Activated CD4-positive, alpha-beta T cell treated with anti-CD3 and anti-CD28 coated beads for 36 hours (primary cell): ENCODE measurements around the gene SIL1. TPM values are rescaled to one million over a fixed set of nuclear protein-coding genes. Genes with fewer than 3 reads are reported as not detected.
"Not testable (repeated sequence)": the region's sequence is repeated elsewhere in the genome, so short reads cannot be mapped to it uniquely, and the experiment has no call there.

Source experiments
- ATAC-seq: fragments of 200-7000 bp; cut with Tn5 transposase; one replicate; pipeline ENCODE4 v1.10.0; 2021; ENCODE audit warnings: mild to moderate bottlenecking, moderate library complexity
- CTCF ChIA-PET: fragments of 350-600 bp; sonication (Branson Sonifier 250); formaldehyde crosslinking; loops from one replicate; lab custom pipeline; 2021; ENCODE audit warnings: antibody characterized with exemption; lab: Charles Lee
- POLR2A ChIA-PET: fragments of 350-600 bp; sonication (Branson Sonifier 250); formaldehyde crosslinking; loops from one replicate; lab custom pipeline; 2021; ENCODE audit warnings: antibody characterized with exemption, inconsistent platforms; lab: Charles Lee
- DNase-seq: peaks from one replicate; pipeline ENCODE4 v3.0.0-alpha.2; 2020
- H3K27ac Mint-ChIP-seq: one replicate; pipeline ENCODE4 v1.8.0; 2021; ENCODE audit warnings: mixed read lengths
- H3K27me3 Mint-ChIP-seq: one replicate; pipeline ENCODE4 v1.8.0; 2021; ENCODE audit warnings: mixed read lengths
- H3K36me3 Mint-ChIP-seq: one replicate; pipeline ENCODE4 v1.8.0; 2021; ENCODE audit warnings: low read depth, mixed read lengths
- H3K4me1 Mint-ChIP-seq: one replicate; pipeline ENCODE4 v1.8.0; 2021; ENCODE audit warnings: mixed read lengths
- H3K4me3 Mint-ChIP-seq: one replicate; pipeline ENCODE4 v1.8.0; 2021; ENCODE audit warnings: mild to moderate bottlenecking, moderate library complexity, mixed read lengths
- H3K9me3 Mint-ChIP-seq: one replicate; pipeline ENCODE4 v1.8.0; 2021; ENCODE audit warnings: low read depth, mixed read lengths
- intact Hi-C, 2 experiments: fragments of 100-400 bp; cut with DNase I in 1 of 2; cut with micrococcal nuclease in 1 of 2; formaldehyde crosslinking; loops; one replicate each; pipeline versions ENCODE4 v1.14.2 to v1.15.1; 2022 to 2024; cut with DNase I, micrococcal nuclease
- total RNA-seq, 2 experiments: library from RNA; stranded (reverse); gene quantifications; one replicate each; pipeline ENCODE4 v1.2.3, GENCODE V29; 2021

Gene SIL1
- total RNA-seq, 2 experiments from 2014 or later: 11.2 to 14.4 TPM

- Mint-ChIP-seq H3K27me3 (no peaks in the 10 kb centered on the region), H3K27ac (no peak overlapping the region), H3K36me3 (no peaks in the 10 kb centered on the region), H3K9me3 (no peaks in the 10 kb centered on the region), H3K4me1 (peaks cover 6% of the 10 kb centered on the region), H3K4me3 (no peak overlapping the region)
- no peak for DNase-seq
- CTCF ChIA-PET: interaction anchor here (0.7 kb wide), 1 partner anchor 173 kb away, joined by 4 read pairs; no protein-coding TSS in a partner anchor
- ATAC-seq: no peak
- POLR2A ChIA-PET: interaction anchor here (0.6 kb wide), 1 partner anchor 208 kb away, joined by 4 read pairs; no protein-coding TSS in a partner anchor
- intact Hi-C loops: no loop called here
Observed at GRCh38 chr5:139078345-139078744, 119.8 kb downstream of the SIL1 start.

GRCh38 chr5:139077899-139078298 lies 120.3 kb downstream of the SIL1 start:
- no peak for ATAC-seq
- no peaks in the 10 kb centered on the region for H3K27me3 Mint-ChIP-seq
- H3K9me3 Mint-ChIP-seq: no peaks in the 10 kb centered on the region
- no peaks in the 10 kb centered on the region for H3K36me3 Mint-ChIP-seq
- ChIA-PET CTCF (interaction anchor here (0.7 kb wide), 1 partner anchor 174 kb away, joined by 4 read pairs; no protein-coding TSS in a partner anchor), POLR2A (interaction anchor here (0.6 kb wide), 1 partner anchor 209 kb away, joined by 4 read pairs; no protein-coding TSS in a partner anchor)
- H3K4me1 Mint-ChIP-seq: peaks cover 6% of the 10 kb centered on the region
- no peak overlapping the region for H3K27ac Mint-ChIP-seq
- H3K4me3 Mint-ChIP-seq: no peak overlapping the region
- intact Hi-C loops: no loop called here
- no peak for DNase-seq

- ChIA-PET CTCF (interaction anchor here (0.6 kb wide), 2 partner anchors 37 to 289 kb away, joined by 3 read pairs; no protein-coding TSS in a partner anchor), POLR2A (no interaction called here)
- Mint-ChIP-seq H3K4me3 (no peak overlapping the region), H3K9me3 (no peaks in the 10 kb centered on the region), H3K4me1 (peaks cover 6% of the 10 kb centered on the region), H3K36me3 (no peaks in the 10 kb centered on the region), H3K27ac (no peak overlapping the region), H3K27me3 (no peaks in the 10 kb centered on the region)
- ATAC-seq: no peak
- intact Hi-C loops: no loop called here
- DNase-seq: no peak
Observed at GRCh38 chr5:139076111-139076510, 122.1 kb downstream of the SIL1 start.

- no peak overlapping the region for H3K4me3 Mint-ChIP-seq
- H3K4me1 Mint-ChIP-seq: peaks cover 6% of the 10 kb centered on the region
- POLR2A ChIA-PET: no interaction called here
Observed at GRCh38 chr5:139075066-139076050, 122.8 kb downstream of the SIL1 start.

DNA sequence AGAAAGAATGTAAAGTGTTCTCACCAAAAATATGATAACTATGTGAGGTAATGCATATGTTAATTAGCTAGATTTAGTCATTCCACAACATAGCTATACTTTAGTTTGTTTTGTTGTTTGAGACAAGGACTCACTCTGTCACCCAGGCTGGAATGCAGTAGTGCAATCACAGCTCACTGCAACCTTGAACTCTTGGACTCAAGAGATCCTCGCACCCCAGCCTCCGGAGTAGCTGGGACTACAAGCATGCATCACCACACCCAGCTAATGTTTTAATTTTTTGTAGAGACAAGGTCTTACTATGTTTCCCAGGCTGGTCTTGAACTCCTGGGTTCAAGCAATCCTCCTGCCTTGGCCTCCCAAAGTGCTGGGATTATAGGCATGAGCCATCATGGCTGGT lies 124.2 kb downstream of the SIL1 start:
- H3K27me3 Mint-ChIP-seq, intact Hi-C loops, H3K9me3 Mint-ChIP-seq, H3K4me3 Mint-ChIP-seq, ATAC-seq, CTCF ChIA-PET, POLR2A ChIA-PET, H3K27ac Mint-ChIP-seq, H3K4me1 Mint-ChIP-seq, DNase-seq, H3K36me3 Mint-ChIP-seq: not testable (repeated sequence)

More at GRCh38 chr5:139075066-139076050, 122.8 kb downstream of the SIL1 start:
- DNase-seq (no peak), ATAC-seq (no peak)
- no peaks in the 10 kb centered on the region for H3K9me3 Mint-ChIP-seq
- no peak overlapping the region for H3K27ac Mint-ChIP-seq
- H3K36me3 Mint-ChIP-seq: no peaks in the 10 kb centered on the region
- H3K27me3 Mint-ChIP-seq: no peaks in the 10 kb centered on the region
- CTCF ChIA-PET: interaction anchor here (0.6 kb wide), 2 partner anchors 36 to 289 kb away, joined by 3 read pairs; no protein-coding TSS in a partner anchor
- intact Hi-C loops: no loop called here

DNA sequence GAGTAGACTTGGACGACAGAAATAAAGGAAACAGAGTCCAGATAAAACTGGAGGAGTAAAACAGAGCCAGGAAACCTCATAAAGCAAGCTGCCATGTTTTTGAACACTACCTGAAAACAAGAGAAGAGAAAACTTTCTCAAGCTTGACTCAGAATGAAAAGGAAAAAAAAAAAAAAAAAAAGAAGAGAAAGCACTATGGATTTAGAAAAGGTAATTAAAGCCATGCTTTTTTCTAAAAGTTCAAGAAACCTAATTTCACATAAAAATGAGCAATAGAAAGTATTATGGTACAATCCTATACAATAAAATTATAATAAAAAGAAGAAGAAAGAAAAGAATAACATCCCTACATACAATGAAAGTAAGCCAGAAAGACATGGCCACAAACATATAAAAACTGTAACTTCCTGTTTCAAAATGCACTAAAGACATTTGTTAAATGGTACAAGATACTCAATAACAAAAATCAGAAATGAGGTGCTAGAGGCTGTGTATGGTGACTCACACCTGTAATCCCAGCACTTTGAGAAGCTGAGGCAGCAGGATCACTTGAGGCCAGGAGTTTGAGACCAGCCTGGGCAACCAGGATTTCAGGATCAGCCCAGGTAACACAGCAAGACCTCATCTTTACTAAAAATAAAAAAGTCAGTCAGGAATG lies 129.5 kb downstream of the SIL1 start:
- POLR2A ChIA-PET: no interaction called here
- intact Hi-C loops: no loop called here

DNA sequence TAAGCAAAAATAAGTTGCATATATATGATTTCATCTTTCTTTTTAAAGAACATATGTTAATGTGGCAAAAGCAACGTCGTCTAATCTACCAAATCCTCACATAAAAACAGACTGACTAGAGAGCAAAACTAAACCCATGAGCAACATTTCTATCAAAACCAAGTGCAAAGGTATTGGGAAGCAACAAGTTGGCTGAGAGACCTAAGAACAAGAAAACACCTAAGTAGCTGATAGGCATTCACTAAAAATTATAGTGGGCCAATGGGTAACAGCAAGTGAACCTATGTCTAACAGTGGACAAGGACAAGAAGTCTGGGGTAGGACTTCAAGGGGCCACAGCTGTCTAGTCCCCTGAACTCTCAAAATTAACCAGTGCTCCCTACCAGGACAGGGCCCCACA lies 130.1 kb downstream of the SIL1 start:
- Mint-ChIP-seq H3K36me3 (no peaks in the 10 kb centered on the region), H3K4me3 (no peak overlapping the region), H3K27me3 (no peaks in the 10 kb centered on the region), H3K27ac (peak overlapping the region; percentile 56), H3K4me1 (peaks cover 9% of the 10 kb centered on the region), H3K9me3 (no peaks in the 10 kb centered on the region)
- ChIA-PET POLR2A (no interaction called here), CTCF (interaction anchor here (0.7 to 1.8 kb wide), 2 partner anchors 24 to 796 kb away, joined by 3 to 4 read pairs; no protein-coding TSS in a partner anchor)
- intact Hi-C loops: no loop called here
- ATAC-seq (no peak), DNase-seq (no peak)

More for the DNA sequence above, 129.5 kb downstream of the SIL1 start:
- Mint-ChIP-seq H3K4me1 (peaks cover 9% of the 10 kb centered on the region), H3K27ac (peak overlapping the region; percentile 56), H3K27me3 (no peaks in the 10 kb centered on the region), H3K36me3 (no peaks in the 10 kb centered on the region), H3K4me3 (no peak overlapping the region), H3K9me3 (no peaks in the 10 kb centered on the region)
- CTCF ChIA-PET: interaction anchor here (0.7 to 1.8 kb wide), 2 partner anchors 23 to 795 kb away, joined by 3 to 4 read pairs; no protein-coding TSS in a partner anchor
- no peak for DNase-seq
- peak; percentile 42 for ATAC-seq

DNA sequence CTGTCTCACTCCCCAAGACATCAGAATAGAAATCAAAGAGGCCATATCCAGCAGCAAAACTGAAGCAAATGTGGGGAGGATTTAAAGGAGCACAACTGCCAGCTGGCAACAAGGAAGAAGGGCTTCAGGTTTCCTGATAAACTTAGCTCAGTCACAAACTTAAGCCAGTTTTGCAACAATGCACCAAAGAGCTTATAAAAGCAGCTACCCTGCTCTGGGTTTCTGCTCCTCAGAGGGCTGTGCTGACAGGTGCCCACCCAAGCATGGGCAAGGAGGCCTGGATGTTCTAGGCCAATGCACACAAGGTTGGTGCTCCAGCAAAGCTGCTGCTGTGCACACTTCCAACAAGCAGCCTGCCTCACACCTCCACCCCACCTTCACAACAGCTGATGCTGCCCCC lies 132.9 kb downstream of the SIL1 start:
- no peak overlapping the region for H3K4me3 Mint-ChIP-seq
- CTCF ChIA-PET: no interaction called here
- no peak for ATAC-seq
- no peak overlapping the region for H3K27ac Mint-ChIP-seq
- intact Hi-C loops: no loop called here
- POLR2A ChIA-PET: no interaction called here
- peaks cover 9% of the 10 kb centered on the region for H3K4me1 Mint-ChIP-seq
- H3K9me3 Mint-ChIP-seq: no peaks in the 10 kb centered on the region
- no peaks in the 10 kb centered on the region for H3K27me3 Mint-ChIP-seq
- DNase-seq: no peak
- H3K36me3 Mint-ChIP-seq: no peaks in the 10 kb centered on the region

DNA sequence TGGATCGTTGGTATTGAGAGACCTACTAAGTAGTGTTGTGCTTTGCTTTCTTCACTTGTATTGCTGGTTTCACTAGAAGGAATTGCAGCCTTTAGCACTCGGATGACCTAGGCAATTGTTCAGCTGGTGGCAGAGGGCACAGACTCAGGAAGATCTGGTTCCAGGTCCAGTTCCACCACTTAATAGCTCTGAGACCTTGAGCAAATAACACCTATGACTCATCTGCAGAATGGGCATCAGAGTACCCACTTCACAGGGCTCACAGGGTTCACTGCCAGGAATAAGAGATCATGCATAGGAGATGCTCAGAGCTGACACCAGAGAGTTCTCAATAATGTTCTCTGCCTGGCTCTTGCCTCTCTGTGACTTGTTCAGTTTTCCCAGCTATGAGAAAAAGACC lies 133.6 kb downstream of the SIL1 start:
- POLR2A ChIA-PET: no interaction called here
- Mint-ChIP-seq H3K36me3 (no peaks in the 10 kb centered on the region), H3K4me3 (no peak overlapping the region), H3K9me3 (no peaks in the 10 kb centered on the region), H3K27me3 (no peaks in the 10 kb centered on the region), H3K27ac (no peak overlapping the region), H3K4me1 (peaks cover 9% of the 10 kb centered on the region)
- intact Hi-C loops: no loop called here
- DNase-seq (no peak), ATAC-seq (no peak)
- CTCF ChIA-PET: no interaction called here

DNA sequence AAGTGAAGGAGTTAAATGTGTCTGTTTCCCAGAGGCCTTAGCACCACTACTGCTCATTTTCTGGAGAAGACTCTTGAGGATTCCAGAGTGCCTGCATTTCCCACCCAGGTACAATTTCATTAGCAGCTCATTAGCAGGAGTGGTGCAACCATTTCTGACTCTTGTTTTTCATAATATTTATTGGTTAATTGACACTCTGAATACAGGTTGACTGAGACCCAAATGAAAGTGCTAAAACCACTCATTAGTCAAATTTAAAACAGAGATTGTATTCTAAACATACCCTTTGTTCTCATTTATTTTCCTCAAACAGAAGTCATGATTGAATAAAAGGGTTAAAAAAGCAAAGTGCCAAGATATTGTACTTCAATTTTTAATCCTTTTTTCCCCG lies 134.5 kb downstream of the SIL1 start:
- ChIA-PET POLR2A (interaction anchor here (0.7 kb wide), 1 partner anchor 188 kb away, joined by 3 read pairs; no protein-coding TSS in a partner anchor), CTCF (no interaction called here)
- Mint-ChIP-seq H3K4me1 (peaks cover 6% of the 10 kb centered on the region), H3K4me3 (no peak overlapping the region), H3K27ac (no peak overlapping the region), H3K9me3 (no peaks in the 10 kb centered on the region), H3K36me3 (no peaks in the 10 kb centered on the region), H3K27me3 (no peaks in the 10 kb centered on the region)
- ATAC-seq: no peak
- DNase-seq: no peak
- intact Hi-C loops: no loop called here

GRCh38 chr5:139062910-139063663 lies 135.1 kb downstream of the SIL1 start:
- H3K36me3 Mint-ChIP-seq: no peaks in the 10 kb centered on the region
- CTCF ChIA-PET: no interaction called here
- intact Hi-C loops: no loop called here
- peaks cover 2% of the 10 kb centered on the region for H3K4me1 Mint-ChIP-seq
- no peaks in the 10 kb centered on the region for H3K27me3 Mint-ChIP-seq
- DNase-seq: no peak
- no peak overlapping the region for H3K27ac Mint-ChIP-seq
- POLR2A ChIA-PET: no interaction called here
- ATAC-seq: no peak
- no peaks in the 10 kb centered on the region for H3K9me3 Mint-ChIP-seq
- no peak overlapping the region for H3K4me3 Mint-ChIP-seq
